GM19395 (cell line): ENCODE results near the gene TOLLIP.
A peak's percentile ranks its signal among the peaks of the same experiment; 100 is the strongest.
"Not testable (repeated sequence)": the region's sequence is repeated elsewhere in the genome, so short reads cannot be mapped to it uniquely, and the experiment has no call there.

Source experiments
- ATAC-seq: cut with Tn5 transposase; IDR thresholded peaks from one replicate; pipeline ENCODE4 v1.9.1; 2021; ENCODE audit warnings: mild to moderate bottlenecking, moderate library complexity; ENCODE audit not compliant: unreplicated experiment

Gene TOLLIP

GRCh38 chr11:1309498-1310317 lies at the start of gene TOLLIP:
Gene TOLLIP, minus strand, starts transcription at chr11:1309632. Its CDS starts 134 bp downstream, at chr11:1309498.
- ATAC-seq, result peak; percentile 70

DNA sequence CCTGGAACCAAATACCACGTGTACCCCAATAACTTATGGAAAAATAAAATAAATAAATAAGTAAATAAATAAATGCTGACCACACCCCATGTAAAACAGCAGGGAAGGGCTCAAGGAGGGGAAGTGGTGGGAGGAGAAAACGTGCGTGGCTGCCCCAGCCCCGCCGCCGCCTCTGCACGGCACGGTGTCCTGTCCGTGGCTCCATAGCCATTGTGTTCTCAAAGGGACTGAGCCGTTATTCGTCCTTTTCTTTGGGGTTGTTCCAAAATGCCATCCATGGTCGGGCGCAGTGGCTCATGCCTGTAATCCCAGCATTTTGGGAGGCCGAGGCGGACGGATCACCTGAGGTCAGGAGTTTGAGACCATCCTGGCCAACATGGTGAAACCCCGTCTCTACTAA lies 49.5 kb upstream of the TOLLIP start:
- ATAC-seq, result not testable (repeated sequence)

DNA sequence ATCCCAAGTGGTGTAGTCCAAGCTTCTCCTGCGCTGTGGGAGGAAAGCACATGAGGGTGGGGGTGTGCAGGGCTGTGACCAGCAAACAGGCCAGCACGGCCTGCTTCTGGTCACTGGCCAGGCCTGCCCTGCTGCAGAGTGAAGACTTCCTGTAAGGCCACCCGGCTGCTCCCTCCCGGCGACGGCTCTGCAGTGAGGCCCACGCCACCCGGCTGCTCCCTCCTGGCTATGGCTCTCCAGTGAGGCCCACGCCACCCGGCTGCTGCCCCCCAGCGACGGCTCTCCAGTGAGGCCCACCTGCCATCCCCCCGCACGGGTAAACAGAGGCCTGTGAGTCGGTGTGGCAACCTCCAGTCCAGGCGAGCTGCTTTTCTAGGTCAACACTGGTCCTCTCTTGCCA lies 48.9 kb upstream of the TOLLIP start:
- ATAC-seq, result no peak

GRCh38 chr11:1356478-1356960 lies 47.1 kb upstream of the TOLLIP start:
- ATAC-seq, result no peak

DNA sequence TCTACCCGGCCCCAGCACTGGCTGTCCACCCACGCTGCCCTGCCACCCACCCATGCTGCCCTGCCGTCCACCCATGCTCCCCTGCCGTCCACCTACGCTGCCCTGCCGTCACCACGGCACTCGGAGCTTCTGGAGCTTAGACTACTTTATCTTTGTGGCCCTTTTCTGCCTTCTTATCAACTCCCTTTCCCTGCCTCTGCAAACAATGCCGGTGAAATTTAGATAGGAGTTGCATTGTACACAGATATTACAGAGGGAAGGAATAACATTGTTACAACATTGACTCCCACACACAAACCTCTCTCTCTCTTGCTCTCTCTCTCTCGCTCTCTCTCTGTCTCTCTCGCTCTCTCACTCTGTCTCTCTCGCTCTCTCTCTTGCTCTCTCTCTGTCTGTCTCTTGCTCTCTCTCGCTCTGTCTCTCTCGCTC lies 46.6 kb upstream of the TOLLIP start:
- ATAC-seq, result no peak

- no peak for ATAC-seq
Measured at GRCh38 chr11:1354125-1354938, 44.9 kb upstream of the TOLLIP start.

DNA sequence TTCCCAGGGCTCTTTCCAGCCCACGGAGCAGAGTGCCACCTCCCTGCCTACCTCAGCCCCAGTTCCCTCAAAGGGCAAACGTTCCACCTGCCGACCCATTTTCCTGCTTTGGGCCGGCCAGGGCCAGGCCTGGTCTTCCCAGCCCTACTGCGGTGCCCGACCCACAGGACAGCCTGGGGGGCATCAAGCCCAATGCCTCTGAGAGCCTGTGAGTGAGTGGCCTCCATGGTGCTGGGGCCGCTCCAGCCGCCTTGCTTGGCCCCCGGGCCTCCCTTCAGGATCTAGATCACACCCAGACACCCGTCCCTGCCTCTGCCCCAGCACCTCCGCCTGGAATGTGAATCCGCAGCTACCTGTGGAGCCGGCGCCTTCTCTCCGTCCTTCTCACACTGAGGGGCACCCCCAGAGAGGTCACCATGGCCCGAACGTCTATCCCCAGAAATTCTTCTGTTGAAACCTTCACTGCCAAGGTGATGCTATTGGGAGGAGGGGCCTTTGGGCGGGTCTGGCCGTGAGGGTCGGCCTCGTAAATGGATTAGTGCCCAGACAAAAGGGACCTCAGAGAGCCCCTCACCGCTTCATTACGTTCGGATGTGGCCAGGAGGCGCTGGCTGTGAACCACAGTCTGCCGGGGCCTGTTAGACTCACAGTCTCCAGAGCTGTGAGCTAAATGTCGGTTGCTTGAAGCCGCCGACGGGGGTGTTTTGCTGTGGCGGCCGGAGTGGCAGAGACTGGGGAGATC lies 44.1 kb upstream of the TOLLIP start:
- no peak for ATAC-seq

DNA sequence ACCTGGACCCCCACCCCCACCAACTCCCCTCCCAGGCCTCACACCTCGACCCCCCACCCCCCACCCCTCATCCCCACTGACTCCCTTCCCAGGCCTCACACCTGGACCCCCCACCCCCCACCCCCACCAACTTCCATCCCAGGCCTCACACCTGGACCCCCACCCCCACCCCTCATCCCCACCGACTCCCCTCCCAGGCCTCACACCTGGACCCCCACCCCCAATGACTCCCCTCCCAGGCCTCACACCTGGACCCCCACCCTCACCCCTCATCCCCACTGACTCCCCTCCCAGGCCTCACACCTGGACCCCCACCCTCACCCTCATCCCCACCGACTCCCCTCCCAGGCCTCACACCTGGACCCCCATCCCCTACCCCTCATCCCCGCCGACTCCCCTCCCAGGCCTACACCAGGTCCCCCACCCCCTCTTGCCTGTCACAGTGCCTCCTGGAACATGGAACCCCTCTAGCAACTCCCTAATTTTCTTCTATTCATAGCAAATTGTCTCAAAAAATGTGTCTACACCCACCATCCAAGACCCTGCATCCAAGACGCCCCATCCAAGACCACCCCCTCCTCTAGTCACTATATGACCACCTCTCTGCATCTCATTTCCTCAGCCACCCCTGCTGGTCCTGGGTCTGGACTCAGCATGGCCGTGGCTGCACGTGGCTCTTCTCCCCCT lies 43.4 kb upstream of the TOLLIP start:
- ATAC-seq, result no peak

GRCh38 chr11:1351278-1351937 lies 42.0 kb upstream of the TOLLIP start:
- no peak for ATAC-seq

GRCh38 chr11:1350086-1350725 lies 40.8 kb upstream of the TOLLIP start:
- ATAC-seq, result no peak

- ATAC-seq, result no peak
Measured at GRCh38 chr11:1349327-1350041, 40.1 kb upstream of the TOLLIP start.

GRCh38 chr11:1348796-1349326 lies 39.4 kb upstream of the TOLLIP start:
- no peak for ATAC-seq

DNA sequence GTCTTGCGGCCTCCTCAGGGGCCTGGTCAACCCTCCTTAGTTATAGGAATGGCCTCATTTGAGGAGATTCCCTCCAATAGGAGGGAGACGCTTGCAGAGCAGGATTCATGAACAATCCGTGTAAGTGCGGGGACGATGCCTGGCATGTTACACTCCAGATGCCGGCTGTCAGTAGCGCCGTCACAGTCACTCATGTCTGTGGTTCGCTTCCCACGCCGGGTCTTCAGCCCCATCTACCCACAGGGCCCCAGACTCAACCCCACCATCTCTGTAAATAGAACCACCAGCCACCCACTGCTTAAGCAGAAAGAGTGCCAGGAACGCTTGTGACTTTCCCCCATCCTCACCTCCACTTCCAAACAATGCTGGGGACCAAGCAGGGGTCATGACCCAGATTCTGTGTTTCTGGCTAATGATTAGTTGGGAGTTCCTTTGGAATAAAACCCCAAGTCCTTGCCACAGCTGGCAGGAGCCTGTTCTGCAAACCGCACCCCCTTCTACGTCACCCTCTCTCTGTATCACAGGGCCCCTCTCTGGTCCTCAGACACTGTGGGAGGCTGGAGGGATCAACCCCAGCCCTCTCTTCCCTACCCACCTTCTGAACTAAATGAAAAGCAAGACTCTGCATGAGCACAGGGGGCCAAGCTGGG lies 38.8 kb upstream of the TOLLIP start:
- ATAC-seq, result no peak

- ATAC-seq, result not testable (repeated sequence)
Measured at GRCh38 chr11:1347411-1347999, 38.1 kb upstream of the TOLLIP start.

- ATAC-seq, result no peak
Measured at GRCh38 chr11:1346669-1347390, 37.4 kb upstream of the TOLLIP start.

GRCh38 chr11:1345737-1346513 lies 36.5 kb upstream of the TOLLIP start:
- no peak for ATAC-seq
